ENCODE data around the gene TET1. TPM values are rescaled to one million over a fixed set of nuclear protein-coding genes. Genes with fewer than 3 reads are reported as not detected.
"Not testable (repeated sequence)": the region's sequence is repeated elsewhere in the genome, so short reads cannot be mapped to it uniquely, and the experiment has no call there.

TET1 gene
- total and polyA plus RNA-seq, 4 donors, result 4.9 to 26.5 (median 15.6) TPM

GRCh38 chr10:68603766-68604165 is 43.6 kb downstream of the TET1 start:
- peaks cover 17% of the 10 kb centered on the region for H3K4me1 ChIP-seq (ENCODE audit: control insufficient read depth, insufficient read depth, low read length)
- whole genome bisulfite sequencing (ENCODE audit: insufficient coverage), result 83% methylated on average over 1 of the region's 3 CpGs

GRCh38 chr10:68604441-68604840 is 44.3 kb downstream of the TET1 start:
- Histone ChIP-seq H3K4me1 (ENCODE audit: control insufficient read depth, insufficient read depth, low read length) (peaks cover 10% of the 10 kb centered on the region), H3K27me3 (ENCODE audit: control insufficient read depth, insufficient read depth, low read length) (no peaks in the 10 kb centered on the region), H3K27ac (ENCODE audit: low read depth, low read length) (no peak overlapping the region), H3K36me3 (ENCODE audit: control insufficient read depth, insufficient read depth, low read length) (peaks cover 11% of the 10 kb centered on the region), H3K4me3 (ENCODE audit: low read depth, low read length) (no peak overlapping the region), H3K9me3 (ENCODE audit: control insufficient read depth, insufficient read depth, low read length) (no peaks in the 10 kb centered on the region)
- DNase-seq (ENCODE audit: low read depth in 4 of 6, low spot score in 6 of 6), result no peak
- WGBS (ENCODE audit: insufficient coverage), result 50% methylated on average over 1 of the region's 1 CpG

More at GRCh38 chr10:68603766-68604165, 43.6 kb downstream of the TET1 start:
- no peak overlapping the region for H3K4me3 ChIP-seq (ENCODE audit: low read depth, low read length)
- DNase-seq (ENCODE audit: low read depth in 4 of 6, low spot score in 6 of 6), result no peak
- peaks cover 6% of the 10 kb centered on the region for H3K36me3 ChIP-seq (ENCODE audit: control insufficient read depth, insufficient read depth, low read length)
- no peaks in the 10 kb centered on the region for H3K27me3 ChIP-seq (ENCODE audit: control insufficient read depth, insufficient read depth, low read length)
- no peak overlapping the region for H3K27ac ChIP-seq (ENCODE audit: low read depth, low read length)
- no peaks in the 10 kb centered on the region for H3K9me3 ChIP-seq (ENCODE audit: control insufficient read depth, insufficient read depth, low read length)

DNA sequence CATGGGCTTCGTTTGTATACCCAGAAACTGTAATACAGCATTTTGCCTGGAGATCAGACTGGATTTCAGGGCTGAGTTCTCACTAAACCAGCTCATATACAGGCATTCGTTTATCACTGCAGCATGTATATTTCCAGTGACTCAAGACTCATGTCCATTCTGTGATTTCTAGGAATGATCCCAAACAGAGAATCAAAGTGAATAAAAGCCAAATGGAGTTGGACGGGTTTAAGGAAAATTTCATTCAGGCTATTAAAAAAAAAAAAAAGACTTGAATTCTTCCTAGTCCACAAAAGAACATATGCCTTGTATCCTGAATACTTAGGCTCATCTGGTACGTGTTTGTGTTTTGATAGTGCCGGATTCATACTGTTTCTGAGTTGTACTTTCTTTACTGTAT is 46.8 kb downstream of the TET1 start:
- no peak overlapping the region for H3K4me3 ChIP-seq (ENCODE audit: low read depth, low read length)
- peaks cover 18% of the 10 kb centered on the region for H3K36me3 ChIP-seq (ENCODE audit: control insufficient read depth, insufficient read depth, low read length)
- DNase-seq (ENCODE audit: low read depth in 4 of 6, low spot score in 6 of 6), result peak in 1 of 6 donors; percentile 33
- whole genome bisulfite sequencing (ENCODE audit: insufficient coverage), result 67% methylated on average over 1 of the region's 5 CpGs
- H3K4me1 ChIP-seq (ENCODE audit: control insufficient read depth, insufficient read depth, low read length), result peaks cover 3% of the 10 kb centered on the region
- H3K27ac ChIP-seq (ENCODE audit: low read depth, low read length), result no peak overlapping the region
- no peaks in the 10 kb centered on the region for H3K27me3 ChIP-seq (ENCODE audit: control insufficient read depth, insufficient read depth, low read length)
- H3K9me3 ChIP-seq (ENCODE audit: control insufficient read depth, insufficient read depth, low read length), result no peaks in the 10 kb centered on the region

DNA sequence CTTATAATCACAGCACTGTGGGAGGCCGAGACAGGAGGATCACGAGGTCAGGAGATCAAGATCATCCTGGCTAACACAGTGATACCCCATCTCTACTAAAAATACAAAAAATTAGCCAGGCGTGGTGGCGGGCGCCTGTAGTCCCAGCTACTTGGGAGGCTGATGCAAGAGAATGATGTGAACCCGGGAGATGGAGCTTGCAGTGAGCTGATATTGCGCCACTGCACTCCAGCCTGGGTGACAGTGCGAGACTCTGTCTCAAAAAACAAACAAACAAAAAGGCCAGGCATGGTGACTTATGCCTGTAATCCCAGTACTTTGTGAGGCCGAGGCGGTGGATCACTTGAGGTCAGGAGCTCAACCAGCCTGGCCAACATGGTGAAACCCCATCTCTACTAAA is 49.9 kb downstream of the TET1 start:
- not testable (repeated sequence) for H3K4me1 ChIP-seq (ENCODE audit: control insufficient read depth, insufficient read depth, low read length); H3K27ac ChIP-seq (ENCODE audit: low read depth, low read length); H3K9me3 ChIP-seq (ENCODE audit: control insufficient read depth, insufficient read depth, low read length); DNase-seq (ENCODE audit: low read depth in 4 of 6, low spot score in 6 of 6); H3K27me3 ChIP-seq (ENCODE audit: control insufficient read depth, insufficient read depth, low read length); H3K4me3 ChIP-seq (ENCODE audit: low read depth, low read length)
- no CpG with 5 or more reads among the region's 10 CpGs for WGBS (ENCODE audit: insufficient coverage)
- peaks cover 18% of the 10 kb centered on the region for H3K36me3 ChIP-seq (ENCODE audit: control insufficient read depth, insufficient read depth, low read length)

DNA sequence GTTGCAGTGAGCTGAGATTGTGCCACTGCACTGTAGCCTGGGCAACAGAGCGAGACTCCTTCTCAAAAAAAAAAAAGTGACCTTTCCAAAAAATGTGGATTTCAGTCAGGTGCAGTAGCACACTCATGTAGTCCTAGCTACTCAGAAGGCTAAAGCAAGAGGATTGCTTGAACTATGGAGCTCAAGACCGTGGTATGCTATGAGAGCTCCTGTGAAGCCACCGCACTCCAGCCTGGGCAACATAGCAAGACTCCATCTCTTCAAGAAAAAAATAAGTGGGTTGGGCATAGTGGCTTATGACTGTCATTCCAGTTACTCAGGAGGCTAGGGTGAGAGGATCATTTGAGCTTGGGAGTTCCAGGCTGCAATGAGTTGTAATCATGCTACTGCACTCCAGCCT is 51.1 kb downstream of the TET1 start:
- H3K4me3 ChIP-seq (ENCODE audit: low read depth, low read length), result no peak overlapping the region
- H3K27ac ChIP-seq (ENCODE audit: low read depth, low read length), result no peak overlapping the region
- no peaks in the 10 kb centered on the region for H3K27me3 ChIP-seq (ENCODE audit: control insufficient read depth, insufficient read depth, low read length)
- no CpG with 5 or more reads among the region's 3 CpGs for WGBS (ENCODE audit: insufficient coverage)
- DNase-seq (ENCODE audit: low read depth in 4 of 6, low spot score in 6 of 6), result no peak
- peaks cover 18% of the 10 kb centered on the region for H3K36me3 ChIP-seq (ENCODE audit: control insufficient read depth, insufficient read depth, low read length)
- no peaks in the 10 kb centered on the region for H3K9me3 ChIP-seq (ENCODE audit: control insufficient read depth, insufficient read depth, low read length)
- H3K4me1 ChIP-seq (ENCODE audit: control insufficient read depth, insufficient read depth, low read length), result peaks cover under 1% of the 10 kb centered on the region

- H3K36me3 ChIP-seq (ENCODE audit: control insufficient read depth, insufficient read depth, low read length), result peaks cover 19% of the 10 kb centered on the region
- not testable (repeated sequence) for DNase-seq (ENCODE audit: low read depth in 4 of 6, low spot score in 6 of 6); H3K9me3 ChIP-seq (ENCODE audit: control insufficient read depth, insufficient read depth, low read length); H3K4me3 ChIP-seq (ENCODE audit: low read depth, low read length); H3K4me1 ChIP-seq (ENCODE audit: control insufficient read depth, insufficient read depth, low read length); H3K27me3 ChIP-seq (ENCODE audit: control insufficient read depth, insufficient read depth, low read length); H3K27ac ChIP-seq (ENCODE audit: low read depth, low read length)
Observed at GRCh38 chr10:68613974-68614373, 53.8 kb downstream of the TET1 start.

DNA sequence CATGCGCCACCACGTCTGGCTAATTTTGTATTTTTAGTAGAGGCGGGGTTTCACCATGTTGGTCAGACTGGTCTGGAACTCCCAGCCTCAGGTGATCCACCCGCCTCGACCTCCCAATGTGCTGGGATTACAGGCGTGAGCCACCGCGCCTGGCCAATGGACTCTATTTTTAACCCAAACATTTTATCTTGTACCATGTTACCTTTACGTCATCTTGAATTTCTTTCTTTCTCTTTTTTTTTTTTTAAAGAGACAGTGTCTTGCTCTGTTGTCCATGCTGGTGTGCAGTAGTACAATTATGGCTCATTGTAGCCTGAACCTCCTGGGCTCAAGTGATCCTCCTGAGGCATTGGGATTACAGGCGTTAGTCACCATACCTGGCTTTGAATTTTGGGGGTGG is 57.6 kb downstream of the TET1 start:
- DNase-seq (ENCODE audit: low read depth in 4 of 6, low spot score in 6 of 6); H3K27me3 ChIP-seq (ENCODE audit: control insufficient read depth, insufficient read depth, low read length); H3K4me3 ChIP-seq (ENCODE audit: low read depth, low read length); H3K4me1 ChIP-seq (ENCODE audit: control insufficient read depth, insufficient read depth, low read length); H3K36me3 ChIP-seq (ENCODE audit: control insufficient read depth, insufficient read depth, low read length); H3K9me3 ChIP-seq (ENCODE audit: control insufficient read depth, insufficient read depth, low read length); H3K27ac ChIP-seq (ENCODE audit: low read depth, low read length): not testable (repeated sequence)
- WGBS (ENCODE audit: insufficient coverage), result 95% methylated on average over 5 of the region's 10 CpGs

GRCh38 chr10:68618234-68618633 is 58.1 kb downstream of the TET1 start:
- Histone ChIP-seq H3K4me1 (ENCODE audit: control insufficient read depth, insufficient read depth, low read length) (no peaks in the 10 kb centered on the region), H3K27me3 (ENCODE audit: control insufficient read depth, insufficient read depth, low read length) (no peaks in the 10 kb centered on the region), H3K4me3 (ENCODE audit: low read depth, low read length) (no peak overlapping the region), H3K36me3 (ENCODE audit: control insufficient read depth, insufficient read depth, low read length) (peaks cover 6% of the 10 kb centered on the region), H3K9me3 (ENCODE audit: control insufficient read depth, insufficient read depth, low read length) (no peaks in the 10 kb centered on the region), H3K27ac (ENCODE audit: low read depth, low read length) (no peak overlapping the region)
- no CpG with 5 or more reads among the region's 1 CpG for WGBS (ENCODE audit: insufficient coverage)
- no peak for DNase-seq (ENCODE audit: low read depth in 4 of 6, low spot score in 6 of 6)

DNA sequence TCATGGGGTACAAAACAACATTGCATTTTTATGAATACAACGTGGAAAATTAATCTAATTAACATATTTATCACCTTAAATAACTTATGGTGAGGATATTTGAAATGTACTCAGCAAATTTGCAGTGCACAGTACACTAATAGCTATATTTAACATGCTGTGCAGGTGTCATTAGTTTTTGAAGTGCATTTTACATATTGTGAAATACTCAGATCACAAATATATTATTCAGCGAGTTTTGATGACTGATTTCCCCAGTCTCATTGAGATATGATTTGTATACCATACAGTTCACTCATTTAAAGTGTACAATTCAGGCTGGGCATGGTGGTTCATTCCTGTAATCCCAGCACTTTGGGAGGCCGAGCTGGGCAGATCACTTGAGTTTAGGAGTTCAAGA is 59.5 kb downstream of the TET1 start:
- Histone ChIP-seq H3K9me3 (ENCODE audit: control insufficient read depth, insufficient read depth, low read length) (no peaks in the 10 kb centered on the region), H3K27ac (ENCODE audit: low read depth, low read length) (no peak overlapping the region), H3K4me3 (ENCODE audit: low read depth, low read length) (no peak overlapping the region), H3K36me3 (ENCODE audit: control insufficient read depth, insufficient read depth, low read length) (peaks cover 6% of the 10 kb centered on the region), H3K27me3 (ENCODE audit: control insufficient read depth, insufficient read depth, low read length) (no peaks in the 10 kb centered on the region), H3K4me1 (ENCODE audit: control insufficient read depth, insufficient read depth, low read length) (no peaks in the 10 kb centered on the region)
- no CpG with 5 or more reads among the region's 3 CpGs for WGBS (ENCODE audit: insufficient coverage)
- no peak for DNase-seq (ENCODE audit: low read depth in 4 of 6, low spot score in 6 of 6)

GRCh38 chr10:68625316-68625921 is 65.3 kb downstream of the TET1 start:
- Histone ChIP-seq H3K9me3 (ENCODE audit: control insufficient read depth, insufficient read depth, low read length) (no peaks in the 10 kb centered on the region), H3K4me1 (ENCODE audit: control insufficient read depth, insufficient read depth, low read length) (no peaks in the 10 kb centered on the region), H3K4me3 (ENCODE audit: low read depth, low read length) (no peak overlapping the region), H3K27ac (ENCODE audit: low read depth, low read length) (no peak overlapping the region), H3K27me3 (ENCODE audit: control insufficient read depth, insufficient read depth, low read length) (no peaks in the 10 kb centered on the region), H3K36me3 (ENCODE audit: control insufficient read depth, insufficient read depth, low read length) (peaks cover 4% of the 10 kb centered on the region)
- peak in 1 of 6 donors; percentile 44 for DNase-seq (ENCODE audit: low read depth in 4 of 6, low spot score in 6 of 6)
- WGBS (ENCODE audit: insufficient coverage), result no CpG with 5 or more reads among the region's 4 CpGs
